SH-SY5Y (cell line): Measurements from ENCODE around the gene SIGLEC5.

Experiments used
- GATA2 ChIP-seq: IDR thresholded peaks from 2 replicates; pipeline ENCODE4 v1.6.1; 2011; ENCODE audit warnings: mild to moderate bottlenecking, low read depth, low read length
- GATA3 ChIP-seq: IDR thresholded peaks from 2 replicates; pipeline ENCODE4 v1.6.1; 2011; ENCODE audit warnings: low read depth, mild to moderate bottlenecking, low read length, moderate library complexity

- TF ChIP-seq GATA2, result no peak
- no peak for TF ChIP-seq GATA3
These were observed 19.6 kb downstream of the SIGLEC5 start for GRCh38 chr19:51610576-51610975.
